Measurements from ENCODE around the gene MOCOS. TPM values are rescaled to one million over a fixed set of nuclear protein-coding genes. Genes with fewer than 3 reads are reported as not detected.
A peak's percentile ranks its signal among the peaks of the same experiment; 100 is the strongest.

The MOCOS gene, protein sequence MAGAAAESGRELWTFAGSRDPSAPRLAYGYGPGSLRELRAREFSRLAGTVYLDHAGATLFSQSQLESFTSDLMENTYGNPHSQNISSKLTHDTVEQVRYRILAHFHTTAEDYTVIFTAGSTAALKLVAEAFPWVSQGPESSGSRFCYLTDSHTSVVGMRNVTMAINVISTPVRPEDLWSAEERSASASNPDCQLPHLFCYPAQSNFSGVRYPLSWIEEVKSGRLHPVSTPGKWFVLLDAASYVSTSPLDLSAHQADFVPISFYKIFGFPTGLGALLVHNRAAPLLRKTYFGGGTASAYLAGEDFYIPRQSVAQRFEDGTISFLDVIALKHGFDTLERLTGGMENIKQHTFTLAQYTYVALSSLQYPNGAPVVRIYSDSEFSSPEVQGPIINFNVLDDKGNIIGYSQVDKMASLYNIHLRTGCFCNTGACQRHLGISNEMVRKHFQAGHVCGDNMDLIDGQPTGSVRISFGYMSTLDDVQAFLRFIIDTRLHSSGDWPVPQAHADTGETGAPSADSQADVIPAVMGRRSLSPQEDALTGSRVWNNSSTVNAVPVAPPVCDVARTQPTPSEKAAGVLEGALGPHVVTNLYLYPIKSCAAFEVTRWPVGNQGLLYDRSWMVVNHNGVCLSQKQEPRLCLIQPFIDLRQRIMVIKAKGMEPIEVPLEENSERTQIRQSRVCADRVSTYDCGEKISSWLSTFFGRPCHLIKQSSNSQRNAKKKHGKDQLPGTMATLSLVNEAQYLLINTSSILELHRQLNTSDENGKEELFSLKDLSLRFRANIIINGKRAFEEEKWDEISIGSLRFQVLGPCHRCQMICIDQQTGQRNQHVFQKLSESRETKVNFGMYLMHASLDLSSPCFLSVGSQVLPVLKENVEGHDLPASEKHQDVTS
- total RNA-seq (0.60 and 0.85 TPM in 2 replicates), polyA plus RNA-seq (0.27 and 0.74 TPM in 2 replicates)

DNA sequence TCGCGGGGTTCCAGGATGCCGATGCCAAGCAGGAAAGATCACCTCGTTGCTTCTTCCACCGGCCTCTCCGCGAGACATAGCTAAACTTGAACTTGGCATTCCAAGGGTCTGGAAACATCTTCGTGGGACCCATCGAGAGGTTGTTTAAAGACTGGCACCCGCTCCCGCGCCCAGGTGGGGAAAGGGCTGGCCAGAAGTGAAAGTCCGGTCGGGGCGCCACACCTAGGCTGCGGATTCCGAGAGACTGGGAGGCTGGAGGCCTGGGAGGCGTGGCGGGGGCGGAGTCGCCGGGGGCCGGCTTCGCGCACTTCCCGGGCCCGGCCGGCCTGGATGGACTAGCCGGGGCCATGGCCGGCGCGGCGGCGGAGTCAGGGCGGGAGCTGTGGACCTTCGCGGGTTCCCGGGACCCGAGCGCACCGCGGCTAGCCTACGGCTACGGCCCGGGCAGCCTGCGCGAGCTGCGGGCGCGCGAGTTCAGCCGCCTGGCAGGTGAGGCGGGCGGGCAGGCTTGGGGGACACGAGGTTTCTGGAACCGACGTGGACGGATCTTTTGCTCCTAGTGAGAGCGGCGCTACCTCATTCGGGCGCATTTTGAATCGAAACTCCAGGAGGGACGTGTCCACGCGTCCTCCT lies at the start of gene MOCOS:
TSS of gene MOCOS (plus strand) at position 305 of the 633 bp plus-strand sequence. CDS start at position 348, 43 bp downstream.
- no peaks in the 10 kb centered on the region for H3K4me1 ChIP-seq (ENCODE audit: low read depth)
- H3K27ac ChIP-seq = no peak within 1 kb of the TSS
- peak; percentile 72 to 81 for DNase-seq (ENCODE audit: low read depth in 1 of 2, low spot score in 1 of 2)
- TF ChIP-seq, protein P1, sequence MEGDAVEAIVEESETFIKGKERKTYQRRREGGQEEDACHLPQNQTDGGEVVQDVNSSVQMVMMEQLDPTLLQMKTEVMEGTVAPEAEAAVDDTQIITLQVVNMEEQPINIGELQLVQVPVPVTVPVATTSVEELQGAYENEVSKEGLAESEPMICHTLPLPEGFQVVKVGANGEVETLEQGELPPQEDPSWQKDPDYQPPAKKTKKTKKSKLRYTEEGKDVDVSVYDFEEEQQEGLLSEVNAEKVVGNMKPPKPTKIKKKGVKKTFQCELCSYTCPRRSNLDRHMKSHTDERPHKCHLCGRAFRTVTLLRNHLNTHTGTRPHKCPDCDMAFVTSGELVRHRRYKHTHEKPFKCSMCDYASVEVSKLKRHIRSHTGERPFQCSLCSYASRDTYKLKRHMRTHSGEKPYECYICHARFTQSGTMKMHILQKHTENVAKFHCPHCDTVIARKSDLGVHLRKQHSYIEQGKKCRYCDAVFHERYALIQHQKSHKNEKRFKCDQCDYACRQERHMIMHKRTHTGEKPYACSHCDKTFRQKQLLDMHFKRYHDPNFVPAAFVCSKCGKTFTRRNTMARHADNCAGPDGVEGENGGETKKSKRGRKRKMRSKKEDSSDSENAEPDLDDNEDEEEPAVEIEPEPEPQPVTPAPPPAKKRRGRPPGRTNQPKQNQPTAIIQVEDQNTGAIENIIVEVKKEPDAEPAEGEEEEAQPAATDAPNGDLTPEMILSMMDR (IDR thresholded peaks at IDR 0.05; ENCODE audit: low read depth, low read length) = no peak
- no peaks in the 10 kb centered on the region for H3K36me3 ChIP-seq
- H3K4me3 ChIP-seq = peak within 1 kb of the TSS; percentile 37
- H3K27me3 ChIP-seq = peaks cover 68% of the 10 kb centered on the region
- no peaks in the 10 kb centered on the region for H3K9me3 ChIP-seq (ENCODE audit: low read depth)

GRCh38 chr18:36139245-36139644 lies 48.1 kb upstream of the MOCOS start:
- TF ChIP-seq, protein P1 (IDR thresholded peaks at IDR 0.05; ENCODE audit: low read depth, low read length) = no peak
- H3K27ac ChIP-seq = no peak overlapping the region
- H3K9me3 ChIP-seq (ENCODE audit: low read depth) = no peaks in the 10 kb centered on the region
- no peaks in the 10 kb centered on the region for H3K4me1 ChIP-seq (ENCODE audit: low read depth)
- no peaks in the 10 kb centered on the region for H3K27me3 ChIP-seq
- H3K4me3 ChIP-seq = no peak overlapping the region
- no peak for DNase-seq (ENCODE audit: low read depth in 1 of 2, low spot score in 1 of 2)
- H3K36me3 ChIP-seq = peaks cover 53% of the 10 kb centered on the region

- Histone ChIP-seq H3K36me3 (peaks cover 64% of the 10 kb centered on the region), H3K27ac (no peak overlapping the region), H3K9me3 (ENCODE audit: low read depth) (no peaks in the 10 kb centered on the region), H3K4me3 (no peak overlapping the region), H3K27me3 (no peaks in the 10 kb centered on the region), H3K4me1 (ENCODE audit: low read depth) (no peaks in the 10 kb centered on the region)
- DNase-seq (ENCODE audit: low read depth in 1 of 2, low spot score in 1 of 2) = no peak
- TF ChIP-seq, protein P1 (IDR thresholded peaks at IDR 0.05; ENCODE audit: low read depth, low read length) = no peak
Measured at GRCh38 chr18:36141576-36141975, 45.7 kb upstream of the MOCOS start.

DNA sequence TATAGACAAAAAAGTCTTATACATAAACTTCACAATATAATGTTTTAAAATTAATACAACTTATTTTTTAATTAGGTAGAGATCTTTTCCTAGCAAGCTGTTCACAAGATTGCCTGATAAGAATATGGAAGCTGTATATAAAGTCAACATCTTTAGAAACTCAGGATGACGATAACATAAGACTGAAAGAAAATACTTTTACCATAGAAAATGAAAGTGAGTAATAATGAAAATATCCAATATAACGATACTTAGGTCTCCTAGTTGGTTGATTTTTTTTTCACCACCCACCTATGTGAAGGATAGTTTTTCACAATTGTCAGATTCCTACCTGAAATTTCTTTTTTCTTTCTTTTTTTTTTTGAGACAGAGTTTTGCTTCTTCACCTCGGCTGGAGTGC lies 44.5 kb upstream of the MOCOS start:
- H3K27me3 ChIP-seq = no peaks in the 10 kb centered on the region
- no peaks in the 10 kb centered on the region for H3K9me3 ChIP-seq (ENCODE audit: low read depth)
- TF ChIP-seq, protein P1 (IDR thresholded peaks at IDR 0.05; ENCODE audit: low read depth, low read length) = no peak
- no peak overlapping the region for H3K27ac ChIP-seq
- peaks cover 63% of the 10 kb centered on the region for H3K36me3 ChIP-seq
- no peak for DNase-seq (ENCODE audit: low read depth in 1 of 2, low spot score in 1 of 2)
- H3K4me3 ChIP-seq = no peak overlapping the region
- no peaks in the 10 kb centered on the region for H3K4me1 ChIP-seq (ENCODE audit: low read depth)

GRCh38 chr18:36143391-36143790 lies 43.9 kb upstream of the MOCOS start:
- H3K27ac ChIP-seq = no peak overlapping the region

More at GRCh38 chr18:36143391-36143790, 43.9 kb upstream of the MOCOS start:
- no peaks in the 10 kb centered on the region for H3K27me3 ChIP-seq
- no peaks in the 10 kb centered on the region for H3K4me1 ChIP-seq (ENCODE audit: low read depth)
- no peaks in the 10 kb centered on the region for H3K9me3 ChIP-seq (ENCODE audit: low read depth)
- no peak overlapping the region for H3K4me3 ChIP-seq
- no peak for DNase-seq (ENCODE audit: low read depth in 1 of 2, low spot score in 1 of 2)
- TF ChIP-seq, protein P1 (IDR thresholded peaks at IDR 0.05; ENCODE audit: low read depth, low read length) = no peak
- peaks cover 56% of the 10 kb centered on the region for H3K36me3 ChIP-seq
